Activated CD4-positive, alpha-beta T cell treated with anti-CD3 and anti-CD28 coated beads, Interleukin-2, amount 10 ng/mL, durations not matched to agents 24 days and 14 days (primary cell): Measurements from ENCODE around the gene ERI3. TPM values are rescaled to one million over a fixed set of nuclear protein-coding genes. Genes with fewer than 3 reads are reported as not detected.
A peak's percentile ranks its signal among the peaks of the same experiment; 100 is the strongest.

ENCODE experiments used
- DNase-seq: peaks from one replicate; pipeline ENCODE4 v3.0.0; 2022
- H3K27ac Mint-ChIP-seq: one replicate; pipeline ENCODE4 v1.8.0; 2022; ENCODE audit warnings: mild to moderate bottlenecking, mixed read lengths
- H3K27me3 Mint-ChIP-seq: one replicate; pipeline ENCODE4 v1.8.0; 2022; ENCODE audit warnings: mixed read lengths
- H3K36me3 Mint-ChIP-seq: one replicate; pipeline ENCODE4 v1.8.0; 2022; ENCODE audit warnings: low read depth, mild to moderate bottlenecking, mixed read lengths
- H3K4me1 Mint-ChIP-seq: one replicate; pipeline ENCODE4 v1.8.0; 2021; ENCODE audit warnings: mixed read lengths
- H3K4me3 Mint-ChIP-seq: one replicate; pipeline ENCODE4 v1.8.0; 2022; ENCODE audit warnings: mild to moderate bottlenecking, moderate library complexity, mixed read lengths
- H3K9me3 Mint-ChIP-seq: one replicate; pipeline ENCODE4 v1.8.0; 2021; ENCODE audit warnings: mixed read lengths
- intact Hi-C: fragments of 100-400 bp; cut with micrococcal nuclease; formaldehyde crosslinking; loops from one replicate; pipeline ENCODE4 v1.15.1; 2023
- total RNA-seq: library from RNA; stranded (reverse); gene quantifications from 2 replicates; pipeline ENCODE4 v1.2.3, GENCODE V29; 2022

ERI3 gene
- total RNA-seq, 1 donor from 2014 or later, result 50.2 TPM

DNA sequence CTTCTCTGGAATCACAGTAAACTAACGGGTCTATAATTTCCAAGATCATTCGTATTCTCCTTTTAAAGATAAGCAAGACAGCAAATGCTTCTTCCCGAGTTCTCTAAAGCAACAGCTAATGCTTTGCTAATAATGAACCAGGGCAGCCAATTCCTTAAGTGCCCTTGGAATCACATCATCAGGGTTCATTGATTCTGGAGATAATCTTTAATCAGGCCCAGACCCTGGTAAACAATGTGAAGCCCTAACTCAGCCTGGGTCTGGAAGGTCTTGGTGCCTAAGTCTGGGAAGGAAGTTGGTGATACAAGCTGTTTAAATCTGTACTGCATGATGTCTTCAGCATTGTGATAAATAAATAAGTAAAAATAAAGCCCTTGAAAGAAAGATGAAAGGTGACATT lies 18.4 kb downstream of the ERI3 start:
- no peaks in the 10 kb centered on the region for H3K27me3 Mint-ChIP-seq
- DNase-seq, result no peak
- no peak overlapping the region for H3K4me3 Mint-ChIP-seq
- H3K4me1 Mint-ChIP-seq, result no peaks in the 10 kb centered on the region
- H3K27ac Mint-ChIP-seq, result no peak overlapping the region
- peaks cover 23% of the 10 kb centered on the region for H3K36me3 Mint-ChIP-seq
- intact Hi-C loops, result no loop called here
- H3K9me3 Mint-ChIP-seq, result no peaks in the 10 kb centered on the region

- no peak for DNase-seq
- Mint-ChIP-seq H3K4me3 (no peak overlapping the region), H3K4me1 (no peaks in the 10 kb centered on the region), H3K9me3 (no peaks in the 10 kb centered on the region), H3K27me3 (no peaks in the 10 kb centered on the region), H3K36me3 (peaks cover 20% of the 10 kb centered on the region), H3K27ac (no peak overlapping the region)
- intact Hi-C loops, result no loop called here
These were observed 20.1 kb downstream of the ERI3 start for GRCh38 chr1:44334968-44335367.

GRCh38 chr1:44333376-44333775 lies 21.7 kb downstream of the ERI3 start:
- Mint-ChIP-seq H3K27me3 (no peaks in the 10 kb centered on the region), H3K4me1 (no peaks in the 10 kb centered on the region), H3K4me3 (no peak overlapping the region), H3K9me3 (no peaks in the 10 kb centered on the region), H3K27ac (no peak overlapping the region), H3K36me3 (peaks cover 14% of the 10 kb centered on the region)
- DNase-seq, result no peak
- intact Hi-C loops, result no loop called here

- H3K36me3 Mint-ChIP-seq, result peaks cover 8% of the 10 kb centered on the region
- H3K4me1 Mint-ChIP-seq, result no peaks in the 10 kb centered on the region
- DNase-seq, result no peak
- no peaks in the 10 kb centered on the region for H3K27me3 Mint-ChIP-seq
- H3K27ac Mint-ChIP-seq, result no peak overlapping the region
- intact Hi-C loops, result no loop called here
- H3K9me3 Mint-ChIP-seq, result no peaks in the 10 kb centered on the region
- no peak overlapping the region for H3K4me3 Mint-ChIP-seq
These were observed 22.6 kb downstream of the ERI3 start for GRCh38 chr1:44332505-44332904.

- intact Hi-C loops, result no loop called here
- H3K4me3 Mint-ChIP-seq, result no peak overlapping the region
- no peaks in the 10 kb centered on the region for H3K27me3 Mint-ChIP-seq
- peaks cover 2% of the 10 kb centered on the region for H3K36me3 Mint-ChIP-seq
- no peak for DNase-seq
- no peaks in the 10 kb centered on the region for H3K4me1 Mint-ChIP-seq
- H3K27ac Mint-ChIP-seq, result no peak overlapping the region
- no peaks in the 10 kb centered on the region for H3K9me3 Mint-ChIP-seq
These were observed 24.1 kb downstream of the ERI3 start for GRCh38 chr1:44330935-44331334.

DNA sequence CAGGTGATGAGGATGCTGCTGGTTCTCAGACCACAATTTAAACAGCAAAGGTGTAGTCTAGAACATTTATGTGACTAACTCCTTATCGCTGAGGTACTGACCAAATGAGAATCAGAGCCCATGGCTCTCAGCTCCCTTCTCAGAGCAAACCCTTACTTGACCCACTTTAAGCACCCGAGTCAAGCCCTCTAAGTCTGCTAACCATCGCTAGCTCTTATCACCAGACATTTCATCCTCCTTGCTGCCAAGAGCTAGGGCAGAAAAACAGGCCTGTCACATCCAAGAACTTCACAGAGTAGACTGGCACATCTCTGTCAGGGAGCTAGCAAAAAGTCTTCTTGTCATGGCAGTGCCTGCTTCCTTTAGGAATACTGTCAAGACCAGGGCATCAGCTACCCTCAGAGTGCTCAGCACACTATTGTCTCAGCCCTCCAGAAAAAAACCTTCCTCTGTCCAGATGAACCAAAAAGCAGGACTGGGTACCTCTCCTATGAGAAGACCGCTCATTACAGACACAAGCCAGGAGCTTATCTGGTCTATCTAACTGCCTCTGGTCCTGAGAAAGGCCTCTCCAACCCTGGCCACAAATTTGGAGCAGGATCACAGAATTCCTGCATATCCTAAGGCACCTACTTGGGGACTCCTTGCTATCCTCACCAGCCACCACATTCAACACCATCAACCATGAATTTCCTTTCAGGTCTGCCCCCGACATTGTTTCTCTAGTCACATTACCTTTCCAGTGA lies 26.2 kb downstream of the ERI3 start:
- DNase-seq, result no peak
- H3K36me3 Mint-ChIP-seq, result peaks cover 2% of the 10 kb centered on the region
- intact Hi-C loops, result no loop called here
- no peaks in the 10 kb centered on the region for H3K9me3 Mint-ChIP-seq
- H3K27ac Mint-ChIP-seq, result no peak overlapping the region
- no peak overlapping the region for H3K4me3 Mint-ChIP-seq
- H3K4me1 Mint-ChIP-seq, result no peaks in the 10 kb centered on the region
- no peaks in the 10 kb centered on the region for H3K27me3 Mint-ChIP-seq

DNA sequence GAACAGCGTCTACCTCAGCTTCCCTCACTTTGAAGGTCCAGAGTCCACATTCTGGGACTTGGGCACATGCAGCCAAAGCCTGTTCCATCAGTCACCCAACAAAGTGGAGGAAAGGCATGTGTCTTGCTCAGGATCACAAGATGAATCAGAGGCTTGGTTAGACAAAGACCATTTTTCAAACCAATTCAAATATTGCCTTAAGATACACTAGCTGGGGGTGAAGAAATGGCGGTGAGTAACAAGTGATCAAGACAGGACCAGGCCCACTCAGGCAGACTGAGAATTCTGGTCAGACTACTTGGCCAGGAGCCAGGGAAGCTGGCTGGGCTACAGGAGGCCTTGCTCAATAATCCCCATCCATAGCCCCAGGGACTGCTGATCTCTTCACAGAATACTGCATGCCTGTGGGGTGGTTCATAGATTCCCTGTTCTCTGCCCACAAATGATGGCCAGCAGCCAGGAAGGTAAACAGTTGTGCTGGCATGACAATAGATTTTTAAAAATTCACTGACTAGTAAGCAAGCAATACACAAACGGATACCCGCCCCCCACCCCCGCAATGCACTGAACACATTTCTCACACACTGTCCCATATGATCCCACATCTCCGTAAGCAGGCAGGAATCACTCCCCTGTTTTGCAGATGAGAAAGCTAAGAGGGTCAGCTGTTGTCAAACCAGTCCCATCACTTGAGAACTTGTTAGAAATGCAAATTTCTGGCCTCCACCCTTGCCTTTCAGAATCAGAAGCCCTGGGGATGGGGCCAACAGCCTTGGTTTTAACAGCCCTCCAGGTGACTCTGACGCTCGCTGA lies 27.2 kb downstream of the ERI3 start:
- Mint-ChIP-seq H3K9me3 (no peaks in the 10 kb centered on the region), H3K4me3 (no peak overlapping the region), H3K27ac (no peak overlapping the region), H3K4me1 (no peaks in the 10 kb centered on the region), H3K36me3 (peaks cover 2% of the 10 kb centered on the region), H3K27me3 (no peaks in the 10 kb centered on the region)
- no peak for DNase-seq
- intact Hi-C loops, result no loop called here

GRCh38 chr1:44326821-44327465 lies 28.1 kb downstream of the ERI3 start:
- intact Hi-C loops, result no loop called here
- DNase-seq, result no peak
- Mint-ChIP-seq H3K4me1 (no peaks in the 10 kb centered on the region), H3K27me3 (no peaks in the 10 kb centered on the region), H3K4me3 (no peak overlapping the region), H3K27ac (no peak overlapping the region), H3K36me3 (peaks cover 2% of the 10 kb centered on the region), H3K9me3 (no peaks in the 10 kb centered on the region)

DNA sequence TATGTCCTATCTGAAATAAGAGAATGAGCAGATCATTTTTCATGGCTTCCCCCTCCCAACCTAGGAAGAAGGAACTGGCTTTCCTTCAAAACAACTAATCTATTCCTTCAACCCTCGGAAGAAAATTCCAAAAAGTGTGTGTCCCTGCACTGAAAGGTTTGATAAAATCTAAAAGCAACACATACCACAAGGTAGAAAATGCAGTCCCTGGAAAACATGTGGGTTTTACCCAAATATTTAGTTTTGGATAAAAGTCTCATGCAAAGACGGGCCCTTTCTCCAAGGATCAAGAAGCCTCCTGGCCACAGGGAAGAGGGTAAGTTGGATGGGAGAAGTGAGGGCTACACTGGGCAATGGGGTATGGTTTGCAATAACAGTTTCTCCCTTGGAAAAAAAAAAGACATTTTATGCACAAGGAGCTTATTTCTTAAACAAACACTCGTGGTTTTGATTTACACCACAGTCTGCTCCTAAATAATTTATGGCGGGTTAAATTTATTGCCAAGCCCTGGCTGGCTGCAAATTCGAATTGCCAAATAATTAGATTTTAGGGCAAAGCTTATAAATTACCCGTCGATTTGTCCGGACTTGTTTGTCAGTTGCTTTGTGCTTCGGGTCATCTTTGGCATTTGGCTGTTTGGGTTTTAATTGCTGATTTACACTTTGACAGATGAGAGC lies 28.9 kb downstream of the ERI3 start:
- intact Hi-C loops, result no loop called here
- Mint-ChIP-seq H3K36me3 (peaks cover 2% of the 10 kb centered on the region), H3K4me1 (no peaks in the 10 kb centered on the region), H3K9me3 (no peaks in the 10 kb centered on the region), H3K4me3 (no peak overlapping the region), H3K27ac (no peak overlapping the region), H3K27me3 (no peaks in the 10 kb centered on the region)
- DNase-seq, result no peak

GRCh38 chr1:44323947-44324346 lies 31.1 kb downstream of the ERI3 start:
- Mint-ChIP-seq H3K4me3 (no peak overlapping the region), H3K36me3 (peaks cover 7% of the 10 kb centered on the region), H3K27ac (no peak overlapping the region), H3K9me3 (no peaks in the 10 kb centered on the region), H3K4me1 (peaks cover 2% of the 10 kb centered on the region), H3K27me3 (no peaks in the 10 kb centered on the region)
- DNase-seq, result no peak
- intact Hi-C loops, result no loop called here

GRCh38 chr1:44322367-44322766 lies 32.7 kb downstream of the ERI3 start:
- intact Hi-C loops, result no loop called here
- no peak for DNase-seq
- peaks cover 13% of the 10 kb centered on the region for H3K4me1 Mint-ChIP-seq
- no peaks in the 10 kb centered on the region for H3K27me3 Mint-ChIP-seq
- no peak overlapping the region for H3K27ac Mint-ChIP-seq
- H3K4me3 Mint-ChIP-seq, result no peak overlapping the region
- peaks cover 17% of the 10 kb centered on the region for H3K36me3 Mint-ChIP-seq
- no peaks in the 10 kb centered on the region for H3K9me3 Mint-ChIP-seq

DNA sequence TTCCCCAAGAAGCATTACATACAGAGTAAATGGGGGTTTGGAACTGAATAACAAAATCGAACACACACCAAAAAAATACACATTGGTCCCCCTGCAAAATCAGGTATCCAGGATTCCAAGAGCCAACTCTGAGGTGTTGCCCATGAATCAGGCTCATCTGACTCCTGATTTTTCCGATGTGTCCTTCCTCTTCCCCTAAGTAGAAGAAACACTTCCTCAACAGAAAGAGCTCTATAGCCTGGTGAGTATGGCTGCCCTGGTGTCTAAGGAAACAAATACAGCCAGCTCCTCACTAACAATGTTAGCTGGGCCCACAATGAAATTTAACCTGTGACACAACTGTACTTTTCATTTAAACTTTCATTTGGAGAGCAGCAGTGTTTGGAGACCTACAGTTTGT lies 33.6 kb downstream of the ERI3 start:
- no peak for DNase-seq
- Mint-ChIP-seq H3K27ac (no peak overlapping the region), H3K36me3 (peaks cover 20% of the 10 kb centered on the region), H3K4me1 (peaks cover 18% of the 10 kb centered on the region), H3K9me3 (no peaks in the 10 kb centered on the region), H3K4me3 (no peak overlapping the region), H3K27me3 (no peaks in the 10 kb centered on the region)
- intact Hi-C loops, result no loop called here

DNA sequence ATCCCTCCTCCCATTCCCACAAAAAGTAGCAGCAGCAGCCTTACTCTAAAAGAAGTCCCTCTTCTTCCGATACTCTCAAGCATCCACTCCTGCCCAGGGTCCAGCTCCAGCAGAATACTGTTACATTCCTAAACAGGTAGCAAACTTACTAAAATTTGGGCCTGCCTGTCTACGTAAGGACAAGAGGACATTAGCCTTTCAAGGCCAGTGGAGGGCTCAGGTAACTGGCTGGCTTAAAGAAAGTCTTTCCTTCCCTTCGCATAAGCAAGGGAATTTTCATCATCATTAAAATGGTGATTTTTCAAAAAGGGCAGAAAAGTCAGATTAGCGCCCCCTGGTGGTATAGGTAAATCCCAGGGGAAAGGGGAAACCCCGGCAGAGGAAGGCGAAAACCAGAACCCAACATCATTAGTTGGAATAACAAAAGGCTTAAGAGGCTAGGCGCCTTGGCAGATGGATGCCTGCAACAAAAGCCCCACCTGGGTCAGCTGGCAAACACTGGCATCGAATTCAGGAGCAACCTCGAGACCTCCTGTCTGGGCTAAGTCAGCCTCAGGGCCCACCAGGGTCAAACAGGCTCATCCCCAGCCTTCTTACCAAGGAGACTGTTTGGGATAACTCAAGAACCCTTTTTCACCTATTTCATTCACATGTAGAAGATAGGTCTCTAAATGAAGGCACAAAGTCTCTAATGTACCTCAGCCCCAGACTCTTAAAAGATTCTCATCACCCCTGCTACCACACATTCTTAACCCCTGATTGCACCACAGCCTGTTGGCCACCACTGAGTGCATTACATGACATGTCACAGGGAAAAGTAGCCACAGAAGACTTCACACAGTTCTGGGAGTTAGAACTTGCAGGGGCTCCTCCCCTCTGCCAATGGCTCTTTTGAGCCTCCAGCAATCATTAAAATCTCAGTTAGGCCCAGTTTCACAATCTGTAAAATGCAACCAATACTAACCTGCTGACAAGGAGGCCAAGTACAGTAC lies 36.7 kb downstream of the ERI3 start:
- H3K4me3 Mint-ChIP-seq, result no peak overlapping the region
- peaks cover 20% of the 10 kb centered on the region for H3K36me3 Mint-ChIP-seq
- no peaks in the 10 kb centered on the region for H3K27me3 Mint-ChIP-seq
- H3K27ac Mint-ChIP-seq, result peak overlapping the region; percentile 20
- peaks cover 23% of the 10 kb centered on the region for H3K4me1 Mint-ChIP-seq
- H3K9me3 Mint-ChIP-seq, result no peaks in the 10 kb centered on the region
- intact Hi-C loops, result loop anchor here (1.0 kb wide), 1 partner anchor 101 kb away; no protein-coding TSS in a partner anchor
- peak; percentile 85 for DNase-seq
